HG03469 (cell line): ENCODE results near the gene PTCD1.
"Not testable (repeated sequence)": the region's sequence is repeated elsewhere in the genome, so short reads cannot be mapped to it uniquely, and the experiment has no call there.

Experiments used
- ATAC-seq: cut with Tn5 transposase; IDR thresholded peaks from one replicate; pipeline ENCODE4 v1.9.1; 2021; ENCODE audit warnings: mild to moderate bottlenecking, moderate library complexity, moderate number of reproducible peaks; ENCODE audit not compliant: unreplicated experiment

PTCD1 gene

DNA sequence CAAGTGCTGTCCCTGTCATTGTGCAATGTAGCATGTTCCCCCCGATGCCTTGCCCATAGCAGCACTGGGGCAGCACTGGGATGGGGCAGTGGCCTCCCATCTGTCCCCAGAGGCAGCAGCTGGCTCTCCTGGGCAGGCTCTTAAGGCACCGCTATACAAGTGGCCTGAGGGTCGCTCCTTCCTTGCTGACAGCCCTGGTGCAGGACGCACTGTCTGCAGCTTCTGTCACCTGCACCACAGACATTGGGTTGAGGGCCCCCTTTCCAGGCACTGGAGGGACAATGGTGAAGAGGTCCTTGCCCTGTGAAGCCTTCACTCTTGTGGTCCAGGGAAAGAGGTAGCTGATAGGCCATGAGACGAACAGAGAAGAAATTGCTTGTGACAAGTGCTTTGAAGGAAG lies 10.7 kb upstream of the PTCD1 start:
- ATAC-seq: no peak

DNA sequence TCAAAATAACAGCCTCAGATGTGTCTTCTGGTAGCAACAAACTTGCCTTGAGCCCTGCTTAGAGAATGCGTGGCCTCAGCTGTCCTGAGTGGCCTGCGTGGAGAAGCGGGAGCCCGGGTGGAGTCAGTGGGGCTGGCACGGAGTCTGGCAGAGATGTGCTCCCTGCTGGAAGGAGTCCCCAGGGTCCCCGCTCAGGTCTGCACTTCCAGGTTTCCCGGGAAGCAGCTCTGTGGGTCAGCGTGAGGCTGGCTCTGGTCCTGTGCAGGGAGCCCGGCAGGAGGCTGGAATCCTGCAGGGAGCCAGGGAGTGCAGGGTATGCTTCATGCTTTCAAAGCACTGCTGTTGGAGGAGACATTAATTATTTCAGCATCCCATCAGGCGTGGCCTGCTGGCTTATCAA lies 10.3 kb upstream of the PTCD1 start:
- ATAC-seq: no peak

GRCh38 chr7:99447943-99448342 lies 9.3 kb upstream of the PTCD1 start:
- ATAC-seq: no peak

DNA sequence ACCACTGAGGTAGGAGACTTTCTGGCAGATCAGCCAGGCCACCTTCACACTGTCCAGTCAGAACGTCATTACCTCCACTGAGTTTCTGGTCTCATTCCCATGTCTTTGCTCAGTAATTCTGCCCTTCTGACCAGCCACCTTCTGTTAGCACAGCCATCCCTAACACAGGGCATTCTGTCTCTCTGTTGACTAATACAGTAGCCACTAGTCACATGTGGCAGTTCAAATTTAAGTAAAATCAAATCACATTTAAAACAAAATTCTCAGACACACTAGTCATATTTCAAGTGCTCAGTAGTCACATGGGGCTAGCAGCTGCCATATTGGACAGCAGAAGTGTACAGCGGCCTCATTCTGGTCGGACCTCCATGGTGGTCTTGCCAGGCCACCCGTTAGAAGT lies 7.5 kb upstream of the PTCD1 start:
- ATAC-seq: no peak

DNA sequence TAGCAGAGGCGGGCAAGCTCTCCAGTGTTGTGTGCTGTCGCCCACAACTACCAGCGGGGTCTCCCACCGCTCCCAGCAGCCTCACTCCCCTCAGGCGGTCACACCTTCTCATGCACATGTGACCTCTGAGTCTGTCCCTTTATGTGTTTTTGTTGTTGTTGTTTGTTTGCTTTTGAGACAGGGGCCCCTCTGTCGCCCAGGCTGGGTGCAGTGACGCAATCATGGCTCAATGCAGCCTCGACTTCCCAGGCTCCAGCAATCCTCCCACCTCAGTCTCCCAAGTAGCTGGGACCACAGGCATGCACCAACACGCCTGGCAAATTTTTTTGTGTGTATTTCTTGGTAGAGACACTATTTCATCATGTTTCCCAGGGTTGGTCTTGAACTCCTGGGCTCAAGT lies 1.6 kb upstream of the PTCD1 start:
- ATAC-seq: no peak

DNA sequence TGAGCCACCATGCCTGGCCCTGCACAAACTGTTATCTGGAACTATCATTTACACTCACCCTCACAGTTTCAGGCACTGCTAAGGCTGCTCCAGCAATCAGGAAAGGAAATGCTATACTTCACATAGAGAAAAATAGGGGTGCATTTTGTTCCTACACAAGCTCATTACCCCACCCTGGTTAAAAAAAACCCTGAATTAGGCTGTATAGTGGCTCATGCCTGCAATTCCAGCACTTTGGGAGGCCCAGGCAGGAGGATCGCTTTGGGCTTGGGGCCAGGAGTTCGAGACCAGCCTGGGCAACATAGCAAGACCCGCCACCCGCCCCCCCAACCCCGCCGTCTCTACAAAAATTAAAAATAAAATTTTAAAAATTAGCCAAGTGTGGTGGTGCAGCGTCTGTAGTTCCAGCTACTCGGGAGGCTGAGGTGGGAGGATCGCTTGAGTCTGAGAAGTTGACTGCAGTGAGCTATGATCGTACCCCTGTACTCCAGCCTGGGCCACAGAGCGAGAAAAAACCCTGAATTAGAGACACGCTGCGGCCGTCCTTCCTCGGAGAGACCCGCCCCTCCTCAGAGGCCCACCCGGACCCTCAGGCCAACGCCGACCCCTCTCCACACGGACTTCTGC lies 539 bp downstream of the PTCD1 start:
- ATAC-seq: no peak

GRCh38 chr7:99433158-99433557 lies 5.4 kb downstream of the PTCD1 start:
- ATAC-seq: no peak

GRCh38 chr7:99431756-99432540 lies 6.7 kb downstream of the PTCD1 start:
- ATAC-seq: not testable (repeated sequence)

GRCh38 chr7:99429756-99430155 lies 8.8 kb downstream of the PTCD1 start:
- ATAC-seq: no peak

DNA sequence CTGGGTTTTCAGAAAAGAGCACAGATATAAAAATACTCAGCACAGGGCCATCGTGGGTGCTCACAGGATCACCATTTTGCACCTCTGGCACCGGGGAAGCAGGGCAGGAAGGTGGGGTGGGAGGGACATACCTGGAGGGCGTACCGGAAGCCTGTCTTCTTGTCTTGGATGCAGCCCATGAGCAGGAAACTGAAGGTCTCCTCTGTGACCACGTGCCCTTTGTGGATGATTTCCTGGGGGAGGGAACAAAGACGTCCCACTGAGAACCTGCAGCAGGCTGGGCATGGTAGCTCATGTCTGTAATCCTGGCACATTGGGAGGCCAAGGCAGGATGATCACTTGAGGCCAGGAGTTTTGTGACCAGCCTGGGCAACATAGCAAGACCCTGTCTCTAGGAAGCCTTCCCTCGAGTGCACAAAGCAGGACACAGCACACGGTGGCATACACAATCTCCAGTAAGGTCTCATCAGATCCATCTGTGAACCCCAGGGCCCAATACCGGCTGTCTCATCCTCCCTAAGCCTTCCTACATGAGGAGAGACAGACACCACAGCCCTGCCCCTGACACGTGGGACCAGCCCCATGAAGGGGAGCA lies 9.5 kb downstream of the PTCD1 start:
- ATAC-seq: no peak

- ATAC-seq: no peak
These were observed 13.5 kb downstream of the PTCD1 start for GRCh38 chr7:99424932-99425730.

- no peak for ATAC-seq
These were observed 16.0 kb downstream of the PTCD1 start for GRCh38 chr7:99422625-99423024.

DNA sequence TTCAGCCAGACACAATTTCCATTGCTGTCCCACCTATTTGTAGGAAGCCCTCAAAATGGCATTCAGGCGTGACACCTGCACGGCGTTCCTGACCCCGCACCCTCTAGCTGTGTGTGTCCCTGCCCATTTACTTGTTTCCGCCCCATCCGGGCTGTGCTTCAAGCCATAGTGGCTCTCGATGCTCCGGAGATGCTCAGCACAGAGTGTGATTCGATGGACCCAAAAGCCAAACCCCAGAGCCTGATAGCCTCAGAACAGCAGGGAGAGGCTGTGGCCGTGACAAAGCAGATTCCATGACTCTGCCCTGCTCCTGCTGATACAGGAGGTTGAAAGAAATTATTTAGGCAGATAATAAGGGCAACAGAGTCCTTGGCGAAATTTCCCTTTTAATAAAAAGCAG lies 16.4 kb downstream of the PTCD1 start:
- no peak for ATAC-seq

DNA sequence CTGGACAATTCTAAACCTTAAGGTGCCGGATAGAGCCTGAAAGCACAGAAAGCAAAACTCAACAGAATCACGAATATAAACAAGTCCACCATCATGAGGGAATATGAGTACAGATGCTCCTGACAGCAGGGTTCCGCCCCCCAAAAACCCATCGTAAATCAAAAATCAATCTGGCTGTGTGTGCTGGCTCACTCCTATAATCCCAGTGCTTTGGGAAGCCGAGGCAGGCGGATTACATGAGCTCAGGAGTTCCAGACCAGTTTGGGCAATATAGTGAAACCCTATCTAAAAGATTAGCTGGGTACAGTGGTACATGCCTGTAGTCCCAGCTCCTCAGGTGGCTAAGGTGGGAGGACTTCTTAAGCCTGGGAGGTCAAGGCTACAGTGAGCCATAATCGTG lies 17.6 kb downstream of the PTCD1 start:
- ATAC-seq: no peak

DNA sequence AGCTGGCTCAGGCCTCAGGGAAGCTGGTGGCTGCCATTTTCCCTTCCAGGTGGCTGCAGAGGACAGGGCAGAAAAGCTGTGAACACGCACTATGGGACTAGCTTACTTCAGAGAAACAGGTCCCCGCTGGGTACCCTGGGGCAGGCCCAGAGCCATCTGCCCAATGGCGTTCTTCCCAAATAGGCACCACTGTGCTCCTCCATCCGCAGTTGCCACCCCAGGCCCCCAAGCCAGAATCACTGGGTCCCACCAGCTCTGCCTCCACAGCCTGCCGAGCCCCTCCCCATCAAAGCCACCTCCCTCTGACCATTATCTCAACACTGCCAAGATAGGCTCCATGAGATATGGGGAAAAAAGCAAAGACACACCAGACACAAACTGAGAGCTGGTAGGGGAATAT lies 18.4 kb downstream of the PTCD1 start:
- ATAC-seq: no peak

DNA sequence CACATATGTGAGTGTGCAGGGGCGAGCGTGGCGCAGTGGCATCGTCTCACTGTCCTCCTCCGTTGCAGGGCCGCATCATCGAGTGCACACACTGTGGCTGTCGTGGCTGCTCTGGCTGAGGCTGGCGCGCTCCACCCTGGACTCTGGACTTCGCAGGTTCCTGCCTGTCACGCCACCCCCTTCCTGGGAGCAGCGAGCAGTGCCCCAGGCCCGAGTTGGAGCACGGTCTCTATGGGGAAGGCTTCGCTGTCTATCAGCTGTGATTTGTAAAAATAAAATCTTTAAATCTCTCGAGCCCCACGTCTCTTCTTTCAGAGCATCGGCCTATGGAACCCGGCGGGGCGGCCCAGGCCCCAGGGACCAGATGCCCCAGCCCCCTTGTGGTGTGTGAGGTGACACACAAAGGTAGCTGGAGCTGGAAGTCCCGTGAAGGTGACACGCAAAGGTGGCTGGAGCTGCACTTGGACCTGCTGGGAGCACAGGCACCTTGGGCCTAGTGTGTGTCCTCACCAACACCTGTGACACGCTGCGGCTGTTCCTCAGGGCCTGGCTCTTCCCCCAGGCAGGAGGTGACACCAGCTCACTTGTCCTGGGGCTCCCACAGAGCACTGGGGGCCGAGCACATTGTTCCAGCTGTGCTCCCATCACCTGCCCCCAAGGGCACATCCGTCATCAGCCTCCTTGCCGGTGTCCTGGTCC lies 19.1 kb downstream of the PTCD1 start:
- ATAC-seq: no peak

GRCh38 chr7:99418260-99418659 lies 20.3 kb downstream of the PTCD1 start:
- no peak for ATAC-seq

DNA sequence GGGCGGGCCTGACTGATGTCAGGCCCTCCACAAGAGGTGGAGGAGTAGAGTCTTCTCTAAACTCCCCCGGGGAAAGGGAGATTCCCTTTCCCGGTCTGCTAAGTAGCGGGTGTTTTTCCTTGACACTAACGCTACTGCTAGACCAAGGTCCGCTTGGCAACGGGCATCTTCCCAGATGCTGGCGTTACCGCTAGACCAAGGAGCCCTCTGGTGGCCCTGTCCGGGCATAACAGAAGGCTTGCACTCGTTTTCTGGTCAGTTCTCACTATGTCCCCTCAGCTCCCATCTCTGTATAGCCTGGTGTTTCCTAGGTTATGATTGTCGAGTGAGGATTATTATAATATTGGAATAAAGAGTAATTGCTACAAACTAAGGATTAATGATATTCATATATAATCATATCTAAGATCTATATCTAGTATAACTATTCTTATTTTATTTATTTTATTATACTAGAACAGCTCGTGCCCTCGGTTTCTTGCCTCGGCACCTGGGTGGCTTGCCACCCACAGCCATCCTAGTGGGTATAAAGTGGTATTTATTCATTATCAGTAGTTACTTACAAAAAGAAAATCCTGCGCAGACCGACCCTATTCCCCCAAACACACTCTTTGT lies 23.0 kb downstream of the PTCD1 start:
- not testable (repeated sequence) for ATAC-seq

DNA sequence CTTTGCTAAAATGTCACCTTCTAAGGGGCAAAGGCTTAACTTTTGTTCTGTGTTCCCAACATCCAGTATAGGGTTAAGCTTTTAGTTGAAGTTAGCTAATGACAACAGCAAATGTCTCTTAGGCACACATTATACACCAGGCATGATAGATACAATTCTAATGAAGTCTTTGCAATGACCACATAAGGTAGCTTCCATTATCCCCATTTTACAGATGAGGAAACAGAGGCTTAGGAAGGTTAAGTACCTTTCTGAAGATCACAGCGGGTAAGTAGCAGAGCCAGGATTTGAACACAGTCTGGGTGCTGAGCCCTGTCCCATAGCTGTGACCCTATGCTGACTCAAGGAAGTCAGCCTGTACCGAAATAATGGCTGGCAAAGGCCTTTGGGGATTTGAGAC lies 28.0 kb downstream of the PTCD1 start:
- no peak for ATAC-seq

DNA sequence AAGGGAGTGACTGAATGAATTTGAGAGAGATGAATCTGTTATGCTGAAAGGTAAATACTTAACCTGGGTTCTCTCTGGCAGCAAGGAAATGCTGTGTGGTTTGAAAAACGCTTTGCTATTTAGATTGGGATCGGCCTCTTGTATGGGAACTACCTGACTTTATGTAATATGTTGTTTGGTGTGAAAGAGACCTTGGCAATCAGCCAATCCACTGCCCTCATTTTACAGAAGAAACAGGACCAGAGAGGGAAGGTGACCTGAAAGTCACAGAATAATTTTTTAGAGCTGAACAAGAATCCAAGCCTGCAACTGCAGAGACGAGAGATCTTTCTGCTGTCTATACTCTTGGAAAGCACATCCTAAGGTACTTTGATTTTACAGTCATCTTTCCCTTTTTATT lies 28.8 kb downstream of the PTCD1 start:
- ATAC-seq: no peak
